T-helper 2 cell treated with Interferon-gamma antibody and Interleukin-4, amounts not matched to agents 5 μg/mL and 100 μg/mL, for 36 hours (primary cell): ENCODE measurements around the gene SIX1.

Experiments used
- DNase-seq: peaks from one replicate; pipeline ENCODE4 v3.0.0; 2021; ENCODE audit warnings: low spot score
- H3K27ac Mint-ChIP-seq: one replicate; pipeline ENCODE4 v1.8.0; 2021; ENCODE audit warnings: mild to moderate bottlenecking, mixed read lengths
- H3K27me3 Mint-ChIP-seq: one replicate; pipeline ENCODE4 v1.8.0; 2021; ENCODE audit warnings: low read depth, mixed read lengths
- H3K36me3 Mint-ChIP-seq: one replicate; pipeline ENCODE4 v1.8.0; 2021; ENCODE audit warnings: low read depth, mixed read lengths
- H3K4me1 Mint-ChIP-seq: one replicate; pipeline ENCODE4 v1.8.0; 2021; ENCODE audit warnings: low read depth, mixed read lengths
- H3K4me3 Mint-ChIP-seq: one replicate; pipeline ENCODE4 v1.8.0; 2022; ENCODE audit warnings: mild to moderate bottlenecking, moderate library complexity, mixed read lengths
- H3K9me3 Mint-ChIP-seq: one replicate; pipeline ENCODE4 v1.8.0; 2021; ENCODE audit warnings: mixed read lengths

Gene SIX1

GRCh38 chr14:60621386-60621785 lies 27.9 kb downstream of the SIX1 start:
- Mint-ChIP-seq H3K27ac (no peak overlapping the region), H3K4me3 (no peak overlapping the region), H3K27me3 (peaks cover 34% of the 10 kb centered on the region), H3K4me1 (peaks cover 9% of the 10 kb centered on the region), H3K9me3 (no peaks in the 10 kb centered on the region), H3K36me3 (no peaks in the 10 kb centered on the region)
- DNase-seq, result no peak

- H3K9me3 Mint-ChIP-seq, result no peaks in the 10 kb centered on the region
- H3K4me1 Mint-ChIP-seq, result peaks cover 3% of the 10 kb centered on the region
- H3K27me3 Mint-ChIP-seq, result peaks cover 27% of the 10 kb centered on the region
Observed at GRCh38 chr14:60618241-60618640, 31.0 kb downstream of the SIX1 start.

GRCh38 chr14:60616461-60616959 lies 32.8 kb downstream of the SIX1 start:
- Mint-ChIP-seq H3K4me1 (no peaks in the 10 kb centered on the region), H3K9me3 (no peaks in the 10 kb centered on the region), H3K27me3 (peaks cover 13% of the 10 kb centered on the region), H3K4me3 (no peak overlapping the region), H3K36me3 (no peaks in the 10 kb centered on the region), H3K27ac (no peak overlapping the region)
- DNase-seq, result no peak

More at GRCh38 chr14:60618241-60618640, 31.0 kb downstream of the SIX1 start:
- Mint-ChIP-seq H3K4me3 (no peak overlapping the region), H3K36me3 (no peaks in the 10 kb centered on the region), H3K27ac (no peak overlapping the region)
- no peak for DNase-seq

- Mint-ChIP-seq H3K9me3 (peaks cover 4% of the 10 kb centered on the region), H3K27ac (no peak overlapping the region), H3K36me3 (no peaks in the 10 kb centered on the region), H3K27me3 (peaks cover 19% of the 10 kb centered on the region), H3K4me3 (no peak overlapping the region), H3K4me1 (no peaks in the 10 kb centered on the region)
- no peak for DNase-seq
Observed at GRCh38 chr14:60602291-60602690, 47.0 kb downstream of the SIX1 start.

GRCh38 chr14:60599727-60600126 lies 49.5 kb downstream of the SIX1 start:
- no peaks in the 10 kb centered on the region for H3K36me3 Mint-ChIP-seq
- no peak overlapping the region for H3K4me3 Mint-ChIP-seq
- no peaks in the 10 kb centered on the region for H3K9me3 Mint-ChIP-seq
- H3K27ac Mint-ChIP-seq, result no peak overlapping the region
- peaks cover 29% of the 10 kb centered on the region for H3K27me3 Mint-ChIP-seq
- no peaks in the 10 kb centered on the region for H3K4me1 Mint-ChIP-seq
- no peak for DNase-seq

- Mint-ChIP-seq H3K27ac (no peak overlapping the region), H3K27me3 (peaks cover 31% of the 10 kb centered on the region), H3K4me1 (no peaks in the 10 kb centered on the region), H3K4me3 (no peak overlapping the region), H3K9me3 (no peaks in the 10 kb centered on the region), H3K36me3 (no peaks in the 10 kb centered on the region)
- DNase-seq, result no peak
Observed at GRCh38 chr14:60596139-60596538, 53.1 kb downstream of the SIX1 start.

- Mint-ChIP-seq H3K36me3 (no peaks in the 10 kb centered on the region), H3K27me3 (peaks cover 31% of the 10 kb centered on the region), H3K9me3 (no peaks in the 10 kb centered on the region), H3K27ac (no peak overlapping the region), H3K4me3 (no peak overlapping the region), H3K4me1 (no peaks in the 10 kb centered on the region)
- no peak for DNase-seq
Observed at GRCh38 chr14:60594062-60594461, 55.2 kb downstream of the SIX1 start.
